Testis (tissue), 3 donors: ENCODE data around the gene BCKDHA. TPM values are rescaled to one million over a fixed set of nuclear protein-coding genes. Genes with fewer than 3 reads are reported as not detected.
"Not testable (repeated sequence)": the region's sequence is repeated elsewhere in the genome, so short reads cannot be mapped to it uniquely, and the experiment has no call there.

Experiments
- DNase-seq: peaks from one replicate; pipeline ENCODE4 v3.0.0-alpha.2; 2019
- H3K27ac ChIP-seq, 2 donors: fragments of 200-600 bp; sonication (generic); one replicate each; pipeline ENCODE4 v1.5.1; 2019
- H3K27me3 ChIP-seq: fragments of 200-600 bp; sonication (generic); one replicate; pipeline ENCODE4 v1.5.1; 2019
- H3K36me3 ChIP-seq: fragments of 200-600 bp; sonication (generic); one replicate; pipeline ENCODE4 v1.5.1; 2017; ENCODE audit warnings: low read depth; ENCODE audit errors: missing control alignments
- H3K4me1 ChIP-seq: fragments of 200-600 bp; sonication (generic); one replicate; pipeline ENCODE4 v1.5.1; 2019
- H3K4me3 ChIP-seq, 2 donors: fragments of 200-600 bp; sonication (generic); one replicate each; pipeline ENCODE4 v1.5.1; 2017 to 2019
- H3K9me3 ChIP-seq: fragments of 200-600 bp; sonication (generic); one replicate; pipeline ENCODE4 v1.5.1; 2017
- POLR2A ChIP-seq: fragments of 450-650 bp; IDR thresholded peaks from one replicate; pipeline ENCODE4 v1.6.1; 2017; ENCODE audit warnings: antibody characterized with exemption, mild to moderate bottlenecking, moderate library complexity
- WGBS, 2 donors: methylation state at CpG; one replicate each; pipeline ENCODE4 v1.1.5; 2018; 5-methylcytosine and 5-hydroxymethylcytosine counted together
- intact Hi-C: fragments of 100-400 bp; cut with DNase I; formaldehyde crosslinking; loops from one replicate; pipeline ENCODE4 v1.15.1; 2023; ENCODE audit warnings: low total_unique reads
- polyA plus RNA-seq: library from polyadenylated mRNA; stranded (reverse); fragments of 350-450 nt; fragmentation: Illumina TruSeq; extraction: RNeasy Lipid Tissue Mini Kit (QIAGEN cat#74804); gene quantifications from one replicate; pipeline ENCODE4 v1.2.3, GENCODE V29; 2014; ENCODE audit warnings: low read depth, low replicate concordance; ENCODE audit not compliant: insufficient read depth
- total RNA-seq, 2 donors: library from RNA; depleted of rRNA; stranded (reverse); fragments of >200 nt; gene quantifications; one replicate each; pipeline ENCODE4 v1.2.3, GENCODE V29; 2016
- TF ChIP-seq, protein P1 (sequence below), 3 experiments: fragments of 450-650 bp in 2 of 3; fragments of 200-600 bp in 1 of 3; sonication (generic) in 1 of 3; IDR thresholded peaks; one replicate each; pipeline ENCODE4 v1.5.1; 2016 to 2019; ENCODE audit warnings: antibody characterized with exemption in 3 of 3, mild to moderate bottlenecking in 2 of 3, moderate library complexity in 1 of 3

Gene BCKDHA
- total and polyA plus RNA-seq, 3 donors from 2014 or later: 53.1 to 81.3 (median 80.8) TPM

DNA sequence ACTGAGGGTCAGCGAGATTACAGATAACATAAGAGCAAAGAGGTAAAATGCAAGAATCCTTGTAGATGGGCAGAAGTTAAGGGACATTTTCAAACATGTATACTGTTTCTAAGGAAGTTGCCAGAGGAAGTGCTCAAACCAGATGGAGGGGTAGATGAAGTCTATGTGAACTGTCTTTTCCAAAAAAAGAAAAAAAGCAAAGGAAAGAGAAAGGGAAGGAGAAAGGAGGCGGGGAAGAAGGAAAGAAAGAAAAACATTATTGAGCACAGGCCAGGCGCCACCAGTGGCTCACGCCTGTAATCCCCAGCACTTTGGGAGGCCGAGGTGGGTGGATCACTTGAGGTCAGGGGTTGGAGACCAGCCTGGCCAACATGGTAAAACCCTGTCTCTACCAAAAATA lies 36.8 kb downstream of the BCKDHA start:
- Histone ChIP-seq H3K4me3 (no peak overlapping the region), H3K9me3 (no peaks in the 10 kb centered on the region), H3K27ac (no peak overlapping the region), H3K27me3 (no peaks in the 10 kb centered on the region), H3K4me1 (no peaks in the 10 kb centered on the region), H3K36me3 (no peaks in the 10 kb centered on the region)
- no peak for TF ChIP-seq POLR2A
- TF ChIP-seq, protein P1, sequence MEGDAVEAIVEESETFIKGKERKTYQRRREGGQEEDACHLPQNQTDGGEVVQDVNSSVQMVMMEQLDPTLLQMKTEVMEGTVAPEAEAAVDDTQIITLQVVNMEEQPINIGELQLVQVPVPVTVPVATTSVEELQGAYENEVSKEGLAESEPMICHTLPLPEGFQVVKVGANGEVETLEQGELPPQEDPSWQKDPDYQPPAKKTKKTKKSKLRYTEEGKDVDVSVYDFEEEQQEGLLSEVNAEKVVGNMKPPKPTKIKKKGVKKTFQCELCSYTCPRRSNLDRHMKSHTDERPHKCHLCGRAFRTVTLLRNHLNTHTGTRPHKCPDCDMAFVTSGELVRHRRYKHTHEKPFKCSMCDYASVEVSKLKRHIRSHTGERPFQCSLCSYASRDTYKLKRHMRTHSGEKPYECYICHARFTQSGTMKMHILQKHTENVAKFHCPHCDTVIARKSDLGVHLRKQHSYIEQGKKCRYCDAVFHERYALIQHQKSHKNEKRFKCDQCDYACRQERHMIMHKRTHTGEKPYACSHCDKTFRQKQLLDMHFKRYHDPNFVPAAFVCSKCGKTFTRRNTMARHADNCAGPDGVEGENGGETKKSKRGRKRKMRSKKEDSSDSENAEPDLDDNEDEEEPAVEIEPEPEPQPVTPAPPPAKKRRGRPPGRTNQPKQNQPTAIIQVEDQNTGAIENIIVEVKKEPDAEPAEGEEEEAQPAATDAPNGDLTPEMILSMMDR (IDR thresholded peaks at IDR 0.05): no peak
- 87 to 89% methylated on average over 5 of the region's 5 CpGs for WGBS, 2 donors
- no peak for DNase-seq
- intact Hi-C loops: no loop called here

DNA sequence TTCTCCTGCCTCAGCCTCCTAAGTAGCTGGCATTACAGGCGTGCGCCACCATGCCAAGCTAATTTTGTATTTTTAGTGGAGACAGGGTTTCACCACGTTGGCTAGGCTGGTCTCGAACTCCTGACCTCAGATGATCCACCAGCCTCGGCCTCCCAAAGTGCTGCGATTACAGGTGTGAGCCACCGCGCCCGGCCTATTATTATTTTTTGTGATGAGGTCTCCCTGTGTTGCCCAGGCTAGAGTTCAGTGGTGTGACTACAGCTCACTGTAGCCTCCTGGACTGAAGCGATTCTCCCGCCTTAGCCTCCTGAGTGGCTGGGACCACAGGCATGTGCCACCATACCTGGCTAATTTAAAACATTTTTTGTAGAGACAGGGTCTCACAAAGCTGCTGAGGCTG lies 37.8 kb downstream of the BCKDHA start:
- intact Hi-C loops, H3K4me1 ChIP-seq, H3K4me3 ChIP-seq, DNase-seq, H3K27me3 ChIP-seq, H3K36me3 ChIP-seq, H3K9me3 ChIP-seq, H3K27ac ChIP-seq: not testable (repeated sequence)
- WGBS, 2 donors: 96 to 98% methylated on average over 11 of the region's 11 CpGs

DNA sequence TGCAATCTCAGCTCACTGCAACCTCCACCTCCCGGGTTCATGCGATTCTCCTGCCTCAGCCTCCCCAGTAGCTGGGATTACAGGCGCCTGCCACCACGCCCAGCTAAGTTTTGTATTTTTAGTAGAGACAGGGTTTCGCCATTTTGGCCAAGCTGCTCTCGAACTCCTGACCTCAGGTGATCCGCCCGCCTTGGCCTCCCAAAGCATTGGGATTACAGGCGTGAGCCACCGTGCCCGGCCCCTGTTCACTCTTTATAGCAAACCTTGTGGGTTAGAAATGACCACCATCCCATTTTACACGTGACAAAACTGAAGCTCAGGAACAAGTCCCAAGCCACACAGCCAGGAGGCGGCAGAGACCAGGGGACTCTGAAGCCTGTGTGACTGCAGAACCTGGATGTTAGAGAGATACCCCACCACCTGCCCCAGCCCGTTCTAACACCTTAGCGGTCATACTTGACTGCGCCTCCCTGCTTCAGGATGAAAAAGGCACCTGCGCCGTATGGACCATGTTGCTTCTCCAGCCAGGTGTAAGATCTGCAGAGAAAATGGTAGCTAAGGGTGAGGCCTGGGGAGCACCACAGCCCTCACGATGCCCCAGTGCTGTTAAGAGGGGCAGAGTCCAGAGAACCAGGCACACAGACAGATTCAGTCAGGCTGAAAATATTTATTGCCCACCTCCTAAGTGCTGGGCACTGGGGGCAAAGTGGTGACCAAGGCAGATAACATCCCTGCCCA lies 38.5 kb downstream of the BCKDHA start:
- H3K36me3 ChIP-seq: no peaks in the 10 kb centered on the region
- DNase-seq: no peak
- WGBS, 2 donors: 95 to 98% methylated on average over 17 to 19 of the region's 19 CpGs
- no peak for TF ChIP-seq POLR2A
- TF ChIP-seq, protein P1 (IDR thresholded peaks at IDR 0.05): no peak
- intact Hi-C loops: no loop called here
- H3K27me3 ChIP-seq: no peaks in the 10 kb centered on the region
- no peak overlapping the region for H3K27ac ChIP-seq
- no peaks in the 10 kb centered on the region for H3K4me1 ChIP-seq
- H3K4me3 ChIP-seq: no peak overlapping the region
- H3K9me3 ChIP-seq: no peaks in the 10 kb centered on the region

DNA sequence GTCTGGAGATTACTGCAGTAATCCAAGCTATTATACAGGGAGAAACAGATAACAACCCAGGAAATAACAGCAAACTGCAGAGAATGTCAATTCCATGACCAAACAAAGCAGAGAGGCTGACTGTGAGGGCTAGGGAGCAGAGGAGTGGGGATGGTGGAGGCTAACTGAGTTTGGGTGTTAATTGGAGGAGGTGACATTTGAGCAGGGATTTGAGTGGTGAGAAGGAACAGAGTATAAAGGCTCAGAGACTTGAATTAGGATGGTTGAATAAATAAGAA lies 39.0 kb downstream of the BCKDHA start:
- no peak for DNase-seq
- H3K4me3 ChIP-seq: no peak overlapping the region
- TF ChIP-seq, protein P1 (IDR thresholded peaks at IDR 0.05): no peak
- TF ChIP-seq POLR2A: no peak
- intact Hi-C loops: no loop called here
- no peaks in the 10 kb centered on the region for H3K36me3 ChIP-seq
- no peaks in the 10 kb centered on the region for H3K4me1 ChIP-seq
- H3K9me3 ChIP-seq: no peaks in the 10 kb centered on the region
- H3K27ac ChIP-seq: no peak overlapping the region
- no peaks in the 10 kb centered on the region for H3K27me3 ChIP-seq

DNA sequence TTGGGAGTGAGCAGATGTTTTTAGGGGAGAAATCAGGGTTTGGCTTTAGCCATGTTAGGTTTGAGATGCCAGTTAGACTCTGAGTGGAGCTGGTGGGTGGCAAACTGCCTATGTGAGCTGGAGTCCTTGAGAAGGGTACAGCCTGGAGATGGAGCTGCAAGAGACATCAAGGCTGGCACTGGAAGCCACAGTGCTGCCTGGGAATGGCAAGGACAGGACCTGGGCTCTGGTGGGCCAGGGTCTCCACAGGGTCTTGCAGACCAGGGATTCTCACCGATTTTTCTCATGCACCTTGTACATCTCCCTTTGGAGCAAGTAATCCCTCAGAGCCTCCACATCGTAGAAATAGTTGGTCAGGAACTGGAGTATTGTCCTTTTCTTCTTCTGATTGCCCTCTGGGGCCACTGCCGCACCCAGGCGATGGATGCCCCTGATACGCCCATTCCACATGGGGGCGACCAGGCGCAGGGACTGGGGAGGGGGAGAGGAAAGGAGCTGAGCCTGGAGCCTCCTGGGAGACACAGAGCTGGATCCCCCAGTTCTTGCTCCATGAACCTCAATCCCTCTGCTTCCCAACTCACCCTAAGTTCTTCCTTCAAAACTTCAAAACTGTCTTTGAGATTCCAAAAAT lies 40.4 kb downstream of the BCKDHA start:
- intact Hi-C loops: no loop called here
- Histone ChIP-seq H3K4me3 (no peak overlapping the region), H3K4me1 (no peaks in the 10 kb centered on the region), H3K9me3 (no peaks in the 10 kb centered on the region), H3K36me3 (no peaks in the 10 kb centered on the region), H3K27me3 (no peaks in the 10 kb centered on the region), H3K27ac (no peak overlapping the region)
- DNase-seq: no peak
- no peak for TF ChIP-seq POLR2A
- TF ChIP-seq, protein P1 (IDR thresholded peaks at IDR 0.05): no peak
- 86 to 87% methylated on average over 7 of the region's 7 CpGs for WGBS, 2 donors
